Pulmonary artery endothelial cell (primary cell): ENCODE data around the gene PPARD. TPM values are rescaled to one million over a fixed set of nuclear protein-coding genes. Genes with fewer than 3 reads are reported as not detected.

Experiments used
- DNase-seq: peaks from one replicate; pipeline ENCODE4 v3.0.0-alpha.2; 2011; ENCODE audit warnings: low read depth, low spot score
- total RNA-seq: library from RNA; depleted of rRNA; stranded (reverse); fragments of >200 nt; gene quantifications from 2 replicates; pipeline ENCODE4 v1.2.3, GENCODE V29; 2014

Gene PPARD
- total RNA-seq, 1 donor from 2014 or later = 4.9 TPM

- DNase-seq = no peak
These were observed 12.2 kb downstream of the PPARD start for GRCh38 chr6:35354361-35355135.

DNA sequence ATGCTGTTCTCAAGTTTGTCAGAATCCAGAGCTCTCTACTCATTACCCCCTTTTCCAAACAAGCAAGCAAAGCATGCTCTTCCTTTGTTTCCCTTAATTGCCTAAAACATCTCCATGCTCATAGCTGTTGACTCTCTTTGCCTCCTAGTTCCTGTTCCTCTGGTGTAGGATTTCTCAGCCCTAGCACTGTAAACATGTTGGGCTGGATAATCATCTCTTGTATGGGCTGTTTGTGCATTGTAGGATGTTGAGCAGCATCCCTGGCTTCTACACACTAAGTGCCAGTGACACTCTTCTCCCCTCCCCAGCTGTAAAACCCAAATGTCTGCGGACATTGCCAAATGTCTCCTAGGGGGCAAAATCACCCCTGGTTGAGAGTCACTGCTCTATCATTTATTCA is 14.0 kb downstream of the PPARD start:
- no peak for DNase-seq

DNA sequence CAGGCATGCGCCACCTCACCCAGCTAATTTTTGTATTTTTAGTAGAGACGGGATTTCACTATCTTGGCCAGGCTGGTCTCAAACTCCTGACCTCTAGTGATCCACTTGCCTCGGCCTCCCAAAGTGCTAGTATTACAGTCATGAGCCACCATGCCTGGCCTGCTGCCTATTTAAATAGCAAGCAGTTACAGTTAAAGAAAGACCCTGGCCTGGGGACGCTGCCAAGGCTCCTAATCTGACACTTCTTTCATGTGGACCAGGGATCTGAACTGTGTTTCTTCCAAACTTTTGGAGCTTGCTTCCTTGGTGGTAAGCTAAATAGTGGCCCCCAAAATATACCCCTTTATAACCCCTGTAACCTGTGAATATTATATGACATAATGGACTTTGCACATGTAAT is 15.3 kb downstream of the PPARD start:
- DNase-seq = no peak

DNA sequence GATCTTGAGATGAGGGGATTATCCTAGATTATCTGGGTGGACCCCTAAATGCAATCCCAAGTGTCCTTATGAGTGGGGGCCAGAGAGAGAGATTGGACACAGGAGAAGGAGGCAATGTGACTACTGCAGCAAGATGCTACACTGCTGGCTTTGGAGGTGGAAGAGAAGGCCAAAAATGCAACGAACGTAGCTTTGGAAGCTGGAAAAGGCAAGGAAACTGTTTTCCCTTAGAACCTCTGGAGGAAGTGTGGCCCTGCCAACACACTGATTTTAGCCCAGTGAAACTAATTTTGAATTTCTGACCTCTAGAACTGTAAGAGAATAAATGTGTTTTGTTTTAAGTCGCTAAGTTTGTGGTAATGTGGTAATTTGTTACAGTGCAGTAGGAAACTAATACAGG is 15.7 kb downstream of the PPARD start:
- no peak for DNase-seq

DNA sequence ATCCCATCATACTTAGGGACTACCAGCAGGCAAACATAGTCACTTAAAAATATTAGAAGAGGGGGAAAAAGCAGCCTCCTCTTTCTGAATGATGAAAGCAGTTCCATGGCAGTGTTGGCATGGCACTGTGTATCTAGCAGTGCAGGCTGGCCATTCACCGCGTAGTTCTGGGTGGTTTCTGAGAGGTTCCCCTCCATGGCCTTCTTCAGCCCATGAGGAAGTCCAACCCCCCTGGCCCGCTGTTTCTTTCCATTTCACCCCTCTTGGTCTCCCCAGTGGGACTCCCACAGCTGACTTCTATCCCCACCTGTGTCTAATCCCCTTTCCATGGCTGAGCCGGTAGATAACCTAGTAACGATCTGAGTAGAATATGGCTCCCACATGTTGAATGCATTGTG is 17.0 kb downstream of the PPARD start:
- DNase-seq = no peak

- no peak for DNase-seq
These were observed 17.5 kb downstream of the PPARD start for GRCh38 chr6:35359744-35360348.

DNA sequence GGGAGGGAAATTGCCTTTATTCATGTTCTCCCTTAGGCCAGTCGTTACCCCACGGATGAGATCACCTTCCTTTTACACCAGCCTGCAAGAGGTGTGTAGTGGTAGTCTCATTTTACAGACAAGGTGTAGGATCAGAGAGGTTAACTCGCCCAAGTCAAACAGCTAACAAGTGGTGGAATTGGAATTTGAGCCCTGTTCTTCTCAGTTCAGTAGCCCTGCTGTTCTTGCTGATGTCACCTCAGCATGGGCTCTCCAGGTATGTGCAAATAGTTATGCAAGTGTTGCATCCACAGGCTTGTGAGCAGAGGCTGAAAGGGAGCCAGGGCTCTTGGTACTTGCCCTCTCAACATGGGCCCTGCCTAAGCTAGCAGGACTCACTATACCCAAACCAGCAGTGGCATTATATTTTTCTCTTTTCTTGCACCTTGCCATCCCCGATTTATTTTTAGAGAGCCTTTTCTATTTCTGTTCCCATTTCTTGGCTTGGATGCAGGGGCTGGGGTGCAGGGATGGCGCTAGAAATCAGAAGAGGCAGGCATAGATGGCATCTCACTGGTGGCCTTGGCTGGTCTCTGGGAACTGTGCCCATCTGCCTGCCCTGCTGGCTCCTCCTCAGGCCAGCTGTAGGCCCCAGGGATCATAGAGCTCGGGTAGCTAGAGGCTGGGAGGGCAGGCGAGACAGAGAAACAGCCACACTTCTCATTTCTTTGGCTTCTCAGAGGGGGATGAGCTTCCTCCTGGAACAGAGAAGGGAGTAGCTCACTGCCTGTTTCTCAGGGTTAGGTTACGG is 18.2 kb downstream of the PPARD start:
- no peak for DNase-seq

- no peak for DNase-seq
These were observed 19.8 kb downstream of the PPARD start for GRCh38 chr6:35362200-35362599.

DNA sequence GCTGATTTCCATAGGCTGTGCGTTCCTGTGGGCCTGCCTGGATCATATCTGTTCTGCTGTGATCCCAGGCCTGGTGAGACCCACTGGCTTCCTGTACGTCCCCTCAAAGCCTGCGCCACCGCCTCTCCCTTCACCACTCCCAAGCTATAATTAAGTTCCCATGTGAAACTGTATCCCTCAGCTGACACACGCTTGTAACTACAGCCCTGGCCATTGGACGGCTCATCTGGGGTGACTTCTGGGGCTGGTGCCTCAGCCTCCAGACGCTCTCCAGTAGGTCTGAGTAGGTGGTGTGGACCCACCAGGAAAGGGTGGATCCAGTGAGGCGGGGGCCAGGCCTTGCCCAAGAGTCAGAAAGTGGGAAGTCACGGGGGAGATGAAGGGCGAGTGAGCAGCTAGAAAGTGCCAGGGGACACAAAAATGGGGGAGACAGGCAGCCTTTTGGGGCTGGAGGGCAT is 21.0 kb downstream of the PPARD start:
- DNase-seq = no peak

- no peak for DNase-seq
These were observed 23.3 kb downstream of the PPARD start for GRCh38 chr6:35365594-35366203.

- no peak for DNase-seq
These were observed 23.8 kb downstream of the PPARD start for GRCh38 chr6:35366204-35366596.

DNA sequence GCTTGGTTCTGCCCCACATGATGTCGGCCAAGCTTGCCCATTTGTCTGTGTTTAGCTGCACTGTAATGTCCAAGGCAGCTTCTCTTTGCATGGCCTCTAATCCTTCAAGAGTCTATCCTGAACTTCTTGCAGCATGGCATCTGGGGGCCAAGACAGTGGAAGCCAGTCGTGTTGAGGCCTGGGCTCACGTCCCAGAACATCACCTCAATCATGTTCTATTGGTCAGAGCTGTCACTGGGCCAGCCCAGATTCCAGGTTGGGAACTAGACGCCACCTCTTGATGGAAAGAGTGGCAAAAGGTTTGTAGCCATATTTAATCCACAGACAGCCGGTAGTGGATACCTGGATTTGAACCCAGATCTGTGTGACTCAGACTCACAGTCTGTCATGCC is 25.3 kb downstream of the PPARD start:
- no peak for DNase-seq

DNA sequence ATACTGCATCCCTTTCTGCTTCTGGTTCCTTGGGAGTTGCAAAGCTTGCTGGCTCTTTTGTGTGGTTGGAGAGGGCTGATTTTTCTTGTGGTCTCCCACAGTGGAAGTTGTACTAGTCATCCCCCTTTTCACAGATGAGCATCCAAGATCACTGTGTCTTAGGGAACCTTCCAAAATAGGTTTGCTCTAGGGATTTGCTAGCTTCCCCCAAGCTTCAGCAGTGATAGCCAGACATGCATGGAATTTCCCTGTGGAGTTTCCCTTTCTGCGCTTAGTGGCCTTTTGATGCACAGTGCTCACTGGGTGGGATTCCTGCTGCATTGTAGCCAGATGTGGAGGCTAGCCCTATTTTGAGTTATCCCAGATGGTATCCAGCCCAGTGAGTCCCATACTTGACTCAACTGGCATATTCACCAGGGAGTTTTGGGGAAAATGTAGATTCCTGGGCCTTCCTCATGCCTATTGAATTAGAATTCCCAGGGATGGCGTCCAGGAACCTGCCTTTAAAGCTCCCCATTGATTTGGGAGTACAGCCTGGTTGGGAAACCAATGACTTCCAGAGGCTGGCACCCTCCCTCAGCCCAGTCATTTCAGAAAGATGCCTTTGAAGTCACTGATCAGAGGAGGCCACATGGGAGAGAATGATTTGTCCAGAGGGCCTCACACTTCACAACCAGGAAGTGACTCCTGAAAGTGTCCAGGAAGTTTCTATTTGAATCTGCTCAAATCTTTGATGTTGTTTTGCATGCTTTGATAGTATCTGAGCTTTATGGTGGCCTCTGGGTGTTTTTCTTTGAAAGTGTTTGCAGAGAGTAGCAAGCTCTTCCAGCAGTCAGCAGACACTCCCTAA is 25.9 kb downstream of the PPARD start:
- no peak for DNase-seq

GRCh38 chr6:35370124-35370741 is 27.9 kb downstream of the PPARD start:
- peak; percentile 51 for DNase-seq

GRCh38 chr6:35370785-35371493 is 28.6 kb downstream of the PPARD start:
- no peak for DNase-seq

- DNase-seq = no peak
These were observed 29.3 kb downstream of the PPARD start for GRCh38 chr6:35371494-35372262.

DNA sequence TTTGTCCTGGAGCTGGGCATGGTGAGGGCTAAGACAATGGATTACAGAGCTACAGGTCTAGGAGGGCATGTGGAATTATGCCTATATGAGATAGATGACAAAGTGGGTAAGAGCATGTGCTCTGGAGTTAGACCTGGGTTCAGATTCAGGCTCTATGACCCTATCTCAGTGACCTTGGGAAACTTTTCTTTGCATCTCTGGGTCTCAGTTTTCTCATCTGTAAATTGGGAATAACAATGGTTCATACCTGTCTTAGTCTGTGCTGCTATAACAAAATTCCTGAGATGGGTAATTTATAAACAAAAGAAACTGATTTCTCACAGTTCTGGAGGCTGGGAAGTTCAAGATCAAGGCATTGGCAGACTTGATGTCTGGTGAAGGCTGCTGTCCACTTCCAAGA is 30.3 kb downstream of the PPARD start:
- DNase-seq = no peak

GRCh38 chr6:35376281-35376680 is 33.9 kb downstream of the PPARD start:
- no peak for DNase-seq

GRCh38 chr6:35377002-35377401 is 34.6 kb downstream of the PPARD start:
- no peak for DNase-seq
